Activated CD8-positive, alpha-beta T cell treated with anti-CD3 and anti-CD28 coated beads, Interleukin-2, amount 10 ng/mL, durations not matched to agents 7 days and 5 days (primary cell): ENCODE results near the gene IL21R. TPM values are rescaled to one million over a fixed set of nuclear protein-coding genes. Genes with fewer than 3 reads are reported as not detected.
A peak's percentile ranks its signal among the peaks of the same experiment; 100 is the strongest.
"Not testable (repeated sequence)": the region's sequence is repeated elsewhere in the genome, so short reads cannot be mapped to it uniquely, and the experiment has no call there.

Experiments used
- ATAC-seq: fragments of 150-1000 bp; cut with Tn5 transposase; one replicate; pipeline ENCODE4 v1.10.0; 2021; ENCODE audit warnings: moderate library complexity
- CTCF ChIA-PET: fragments of 350-600 bp; sonication (Branson Sonifier 250); formaldehyde crosslinking; loops from one replicate; lab custom pipeline; 2021; ENCODE audit warnings: antibody characterized with exemption; lab: Charles Lee
- POLR2A ChIA-PET: fragments of 350-600 bp; sonication (Branson Sonifier 250); formaldehyde crosslinking; loops from one replicate; lab custom pipeline; 2021; ENCODE audit warnings: antibody characterized with exemption; lab: Charles Lee
- DNase-seq: peaks from one replicate; pipeline ENCODE4 v3.0.0-alpha.2; 2020
- H3K27ac Mint-ChIP-seq: one replicate; pipeline ENCODE4 v1.8.0; 2021; ENCODE audit warnings: mild to moderate bottlenecking, mixed read lengths
- H3K27me3 Mint-ChIP-seq: one replicate; pipeline ENCODE4 v1.8.0; 2021; ENCODE audit warnings: low read depth, mixed read lengths
- H3K36me3 Mint-ChIP-seq: one replicate; pipeline ENCODE4 v1.8.0; 2021; ENCODE audit warnings: low read depth, mixed read lengths
- H3K4me1 Mint-ChIP-seq: one replicate; pipeline ENCODE4 v1.8.0; 2021; ENCODE audit warnings: low read depth, mixed read lengths
- H3K4me3 Mint-ChIP-seq: one replicate; pipeline ENCODE4 v1.8.0; 2021; ENCODE audit warnings: mild to moderate bottlenecking, mixed read lengths
- H3K9me3 Mint-ChIP-seq: one replicate; pipeline ENCODE4 v1.8.0; 2022; ENCODE audit warnings: mixed read lengths; ENCODE audit not compliant: insufficient read depth
- total RNA-seq, 2 experiments: library from RNA; stranded (reverse); gene quantifications; one replicate each; pipeline ENCODE4 v1.2.3, GENCODE V29; 2021

IL21R gene
- total RNA-seq, 2 experiments from 2014 or later, result 23.5 to 24.2 TPM

DNA sequence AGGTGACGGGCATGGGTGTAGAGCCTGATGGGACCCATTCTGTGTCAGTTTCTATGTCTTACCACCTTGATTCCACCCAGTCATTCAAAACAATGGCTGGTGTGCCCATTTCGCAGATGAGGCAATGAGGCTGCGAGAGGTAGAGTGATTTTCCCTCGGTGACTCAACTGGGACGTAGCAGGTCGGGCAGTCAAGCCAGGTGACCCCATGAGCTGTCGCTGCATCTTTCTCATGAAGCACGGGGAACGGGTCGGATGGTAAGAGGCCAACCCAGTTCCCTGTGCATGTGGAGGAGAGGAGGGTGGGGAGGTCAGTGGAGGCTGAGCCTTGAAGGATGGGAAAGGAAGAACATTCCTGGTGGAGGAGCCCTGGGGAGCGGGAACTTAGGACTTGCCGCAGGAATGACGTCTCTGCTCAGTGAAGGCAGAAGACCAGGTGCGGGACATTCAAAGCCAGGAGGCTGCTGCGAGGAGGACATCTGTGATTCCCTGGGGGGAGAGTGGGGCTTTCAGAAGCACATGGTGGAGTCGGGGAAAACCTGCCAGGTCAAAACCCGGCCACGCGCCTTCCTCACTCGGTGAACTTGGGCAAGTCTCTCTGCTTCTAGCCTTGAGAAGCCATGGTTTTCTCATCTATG lies 1.1 kb downstream of the IL21R start:
- H3K4me1 Mint-ChIP-seq, result peaks cover 78% of the 10 kb centered on the region
- H3K4me3 Mint-ChIP-seq, result peak overlapping the region; percentile 97
- peak overlapping the region; percentile 94 for H3K27ac Mint-ChIP-seq
- DNase-seq (peak; percentile 58), ATAC-seq (no peak)
- POLR2A ChIA-PET, result interaction anchor here (0.7 to 8.1 kb wide), 15 partner anchors 16 to 805 kb away, joined by 3 to 100 read pairs (median 5); partner anchors contain the start of gene KDM8
- no peaks in the 10 kb centered on the region for H3K27me3 Mint-ChIP-seq
- CTCF ChIA-PET, result interaction anchor here (1.2 to 9.0 kb wide), 6 partner anchors 18 to 47 kb away, joined by 3 to 84 read pairs (median 20); no protein-coding TSS in a partner anchor
- no peaks in the 10 kb centered on the region for H3K9me3 Mint-ChIP-seq
- H3K36me3 Mint-ChIP-seq, result peaks cover 26% of the 10 kb centered on the region

DNA sequence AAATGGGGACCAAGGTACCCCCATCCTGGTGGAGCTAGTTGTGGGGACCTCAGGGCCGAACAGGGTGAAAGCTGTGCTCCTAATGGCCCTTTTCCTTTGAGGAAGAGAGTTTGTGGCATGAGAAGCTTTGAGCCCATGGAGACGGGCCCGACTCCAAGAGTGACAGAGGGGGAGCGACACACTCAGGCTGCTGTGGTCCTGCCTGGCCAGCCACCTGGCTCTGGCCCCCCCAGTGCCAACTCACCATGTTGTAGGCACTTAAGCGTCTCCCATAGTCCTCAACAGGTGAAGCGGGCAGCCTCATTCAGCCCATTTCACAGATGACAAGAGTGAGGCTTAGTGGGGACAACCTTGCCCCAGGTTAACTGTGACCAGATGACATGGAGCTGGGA lies 1.6 kb downstream of the IL21R start:
- DNase-seq (no peak), ATAC-seq (no peak)
- Mint-ChIP-seq H3K9me3 (no peaks in the 10 kb centered on the region), H3K36me3 (peaks cover 30% of the 10 kb centered on the region), H3K4me1 (peaks cover 81% of the 10 kb centered on the region), H3K4me3 (peak overlapping the region; percentile 97), H3K27me3 (no peaks in the 10 kb centered on the region), H3K27ac (peak overlapping the region; percentile 94)
- ChIA-PET POLR2A (interaction anchor here (0.7 to 8.1 kb wide), 18 partner anchors 16 to 806 kb away, joined by 3 to 100 read pairs (median 4); partner anchors contain the start of gene KDM8), CTCF (interaction anchor here (1.0 to 9.0 kb wide), 9 partner anchors 18 to 169 kb away, joined by 3 to 84 read pairs (median 18); no protein-coding TSS in a partner anchor)

DNA sequence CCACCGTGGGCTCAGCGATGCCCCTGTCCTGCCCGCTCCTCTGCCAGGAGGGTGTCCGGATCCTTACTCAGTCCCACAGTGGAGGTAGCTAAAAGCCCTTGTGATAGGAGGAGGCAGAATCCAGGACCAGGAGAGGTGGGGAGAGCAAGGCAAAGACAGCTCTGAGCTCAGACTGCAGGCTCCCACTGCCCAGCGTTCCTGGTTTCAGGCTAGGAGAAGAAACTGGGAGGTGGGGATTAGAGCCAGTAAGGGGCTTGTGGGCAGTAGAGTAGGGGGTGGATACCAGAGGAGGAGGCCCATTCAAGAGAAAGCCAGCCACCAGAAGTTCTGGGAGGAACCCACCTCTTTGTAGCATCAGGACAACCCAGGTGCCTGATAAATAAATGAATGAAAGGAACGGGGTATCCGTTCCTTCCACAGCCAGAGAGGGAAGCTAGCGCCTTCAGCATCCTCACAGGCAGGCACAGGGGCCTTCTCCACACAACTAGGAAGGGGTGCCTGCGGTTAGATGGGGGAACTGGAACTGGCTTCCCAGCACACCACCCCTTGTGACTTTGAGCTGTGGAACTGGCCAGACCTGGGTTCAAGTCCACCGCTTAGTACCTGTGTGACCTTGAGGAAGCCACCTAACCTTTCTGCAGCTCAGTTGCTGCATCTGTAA lies 2.3 kb downstream of the IL21R start:
- Mint-ChIP-seq H3K27ac (peak overlapping the region; percentile 94), H3K4me3 (peak overlapping the region; percentile 97), H3K36me3 (peaks cover 33% of the 10 kb centered on the region), H3K27me3 (no peaks in the 10 kb centered on the region), H3K9me3 (no peaks in the 10 kb centered on the region), H3K4me1 (peaks cover 79% of the 10 kb centered on the region)
- POLR2A ChIA-PET, result interaction anchor here (0.8 to 8.1 kb wide), 18 partner anchors 12 to 807 kb away, joined by 3 to 100 read pairs (median 4); partner anchors contain the start of gene KDM8
- ATAC-seq (no peak), DNase-seq (peak; percentile 29)
- CTCF ChIA-PET, result interaction anchor here (0.7 to 9.0 kb wide), 17 partner anchors 17 to 235 kb away, joined by 3 to 84 read pairs (median 4); partner anchors contain the start of gene KDM8

DNA sequence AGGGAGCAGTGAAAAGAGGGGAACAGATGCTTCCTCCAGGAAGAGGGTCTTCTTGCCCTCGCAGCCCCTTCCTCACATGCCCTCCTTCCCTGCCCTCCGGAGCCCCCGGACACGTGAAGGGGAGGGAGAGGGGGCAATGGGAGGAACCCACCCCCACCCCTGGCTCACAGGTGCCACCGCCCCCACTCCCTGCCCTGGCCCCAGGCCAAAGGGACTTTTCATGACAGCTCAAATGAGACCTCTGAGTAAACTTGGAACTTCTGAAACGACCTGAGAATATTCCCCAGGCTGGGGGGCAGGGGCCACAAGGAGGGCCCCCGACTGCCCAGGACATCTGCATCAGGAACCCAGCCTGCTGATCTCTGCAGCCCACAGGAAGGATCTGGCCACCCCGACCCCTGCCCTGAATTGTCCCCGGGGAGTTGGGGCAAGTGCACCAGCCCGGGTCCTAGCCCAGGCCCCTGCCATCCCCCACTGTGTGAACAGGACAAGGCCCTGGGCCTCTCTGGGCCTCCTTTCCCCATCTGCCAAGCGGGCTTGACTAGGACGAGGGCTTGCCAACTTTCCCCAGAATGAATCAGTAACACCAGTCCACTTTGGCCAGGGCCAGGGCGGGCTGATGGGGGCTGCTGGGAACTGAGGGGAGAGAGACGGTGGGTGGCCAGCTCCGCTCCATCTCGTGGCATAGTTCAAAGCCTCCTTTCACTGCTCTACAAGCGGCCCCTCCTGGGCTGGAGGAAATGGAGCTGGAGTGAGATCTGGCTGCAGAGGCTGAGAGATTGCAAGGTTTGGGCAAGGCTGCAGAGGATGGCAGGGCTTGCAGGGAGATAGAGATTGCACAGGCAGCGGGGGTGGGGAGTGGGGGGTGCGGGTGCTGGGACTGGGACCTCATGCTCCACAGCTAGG lies 3.8 kb downstream of the IL21R start:
- CTCF ChIA-PET, result interaction anchor here (0.7 to 9.0 kb wide), 23 partner anchors 15 to 236 kb away, joined by 3 to 84 read pairs (median 5); partner anchors contain the start of gene KDM8
- peak overlapping the region; percentile 84 for H3K27ac Mint-ChIP-seq
- peaks cover 84% of the 10 kb centered on the region for H3K4me1 Mint-ChIP-seq
- H3K9me3 Mint-ChIP-seq, result no peaks in the 10 kb centered on the region
- peak overlapping the region; percentile 67 for H3K4me3 Mint-ChIP-seq
- peak; percentile 7 for ATAC-seq
- H3K27me3 Mint-ChIP-seq, result no peaks in the 10 kb centered on the region
- DNase-seq, result peak; percentile 58
- POLR2A ChIA-PET, result interaction anchor here (0.7 to 8.1 kb wide), 14 partner anchors 10 to 171 kb away, joined by 3 to 100 read pairs (median 11); no protein-coding TSS in a partner anchor
- H3K36me3 Mint-ChIP-seq, result peaks cover 44% of the 10 kb centered on the region

- Mint-ChIP-seq H3K27ac (peak overlapping the region; percentile 84), H3K4me1 (peaks cover 78% of the 10 kb centered on the region), H3K9me3 (no peaks in the 10 kb centered on the region), H3K36me3 (peaks cover 49% of the 10 kb centered on the region), H3K27me3 (no peaks in the 10 kb centered on the region), H3K4me3 (peak overlapping the region; percentile 67)
- ChIA-PET CTCF (interaction anchor here (0.8 to 9.0 kb wide), 19 partner anchors 8 to 227 kb away, joined by 3 to 84 read pairs (median 5); no protein-coding TSS in a partner anchor), POLR2A (interaction anchor here (0.9 to 8.1 kb wide), 13 partner anchors 19 to 234 kb away, joined by 3 to 100 read pairs (median 7); no protein-coding TSS in a partner anchor)
- DNase-seq, result no peak
- no peak for ATAC-seq
Measured at GRCh38 chr16:27406511-27407128, 4.6 kb downstream of the IL21R start.

DNA sequence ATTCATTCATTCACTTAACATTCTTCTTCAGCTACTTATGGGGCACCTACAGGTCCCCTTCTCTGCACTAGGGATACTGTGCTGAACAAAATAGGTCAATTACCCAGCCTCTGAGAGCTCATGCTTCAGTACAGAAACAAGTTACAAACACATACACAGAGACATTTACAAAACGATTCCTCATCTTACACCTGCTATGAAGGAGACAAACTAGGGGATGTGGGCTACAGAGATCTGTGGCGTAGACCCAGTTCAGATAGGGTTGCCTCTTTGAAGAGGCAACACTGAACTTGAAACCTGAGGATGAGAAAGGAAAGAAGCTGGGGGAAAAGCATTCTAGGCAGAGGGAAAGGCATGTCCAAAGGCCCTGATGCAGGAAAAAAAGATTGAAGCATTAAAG lies 5.2 kb downstream of the IL21R start:
- Mint-ChIP-seq H3K27me3 (no peaks in the 10 kb centered on the region), H3K9me3 (peaks cover 4% of the 10 kb centered on the region), H3K27ac (peak overlapping the region; percentile 84), H3K4me1 (peaks cover 78% of the 10 kb centered on the region), H3K4me3 (peak overlapping the region; percentile 32), H3K36me3 (peaks cover 54% of the 10 kb centered on the region)
- peak; percentile 2 for ATAC-seq
- peak; percentile 42 for DNase-seq
- CTCF ChIA-PET, result interaction anchor here (1.0 to 9.0 kb wide), 20 partner anchors 8 to 236 kb away, joined by 3 to 84 read pairs (median 6); no protein-coding TSS in a partner anchor
- POLR2A ChIA-PET, result interaction anchor here (0.7 to 8.1 kb wide), 16 partner anchors 9 to 234 kb away, joined by 3 to 100 read pairs (median 5); partner anchors contain the start of gene KDM8

GRCh38 chr16:27408012-27408601 lies 6.1 kb downstream of the IL21R start:
- Mint-ChIP-seq H3K4me3 (peak overlapping the region; percentile 40), H3K36me3 (peaks cover 61% of the 10 kb centered on the region)
- POLR2A ChIA-PET, result interaction anchor here (0.7 to 8.1 kb wide), 13 partner anchors 19 to 235 kb away, joined by 3 to 100 read pairs (median 5); partner anchors contain the start of gene KDM8

GRCh38 chr16:27408602-27409031 lies 6.6 kb downstream of the IL21R start:
- ATAC-seq (no peak), DNase-seq (no peak)
- ChIA-PET CTCF (interaction anchor here (1.0 to 9.0 kb wide), 6 partner anchors 13 to 229 kb away, joined by 4 to 84 read pairs (median 19); no protein-coding TSS in a partner anchor), POLR2A (interaction anchor here (0.8 to 8.1 kb wide), 8 partner anchors 18 to 205 kb away, joined by 3 to 100 read pairs (median 12); partner anchors contain the start of gene KDM8)
- Mint-ChIP-seq H3K27me3 (no peaks in the 10 kb centered on the region), H3K4me1 (peaks cover 82% of the 10 kb centered on the region), H3K27ac (peak overlapping the region; percentile 84), H3K36me3 (peaks cover 61% of the 10 kb centered on the region), H3K4me3 (peak overlapping the region; percentile 40), H3K9me3 (peaks cover 14% of the 10 kb centered on the region)

More at GRCh38 chr16:27408012-27408601, 6.1 kb downstream of the IL21R start:
- Mint-ChIP-seq H3K9me3 (peaks cover 14% of the 10 kb centered on the region), H3K27me3 (no peaks in the 10 kb centered on the region), H3K27ac (peak overlapping the region; percentile 84), H3K4me1 (peaks cover 82% of the 10 kb centered on the region)
- DNase-seq (peak; percentile 55), ATAC-seq (peak; percentile 62)
- CTCF ChIA-PET, result interaction anchor here (1.0 to 9.0 kb wide), 14 partner anchors 8 to 237 kb away, joined by 3 to 84 read pairs (median 4); no protein-coding TSS in a partner anchor

- H3K4me3 Mint-ChIP-seq, result not testable (repeated sequence)
- CTCF ChIA-PET, result interaction anchor here (0.6 to 1.5 kb wide), 5 partner anchors 9 to 206 kb away, joined by 3 to 7 read pairs (median 6); partner anchors contain the start of gene KDM8
- POLR2A ChIA-PET, result interaction anchor here (0.6 to 1.2 kb wide), 2 partner anchors 8 to 414 kb away, joined by 3 read pairs; partner anchors contain the start of gene IL21R
Measured at GRCh38 chr16:27409958-27410357, 8.0 kb downstream of the IL21R start.

More at GRCh38 chr16:27409958-27410357, 8.0 kb downstream of the IL21R start:
- Mint-ChIP-seq H3K4me1 (peaks cover 74% of the 10 kb centered on the region), H3K36me3 (peaks cover 59% of the 10 kb centered on the region), H3K9me3 (peaks cover 14% of the 10 kb centered on the region)
- DNase-seq, ATAC-seq, H3K27ac Mint-ChIP-seq, H3K27me3 Mint-ChIP-seq: not testable (repeated sequence)
